Activated gamma-delta T cell (primary cell): ENCODE results near the gene IL37.

ENCODE experiments used
- DNase-seq: peaks from one replicate; lab custom pipeline; 2025; lab: John Stamatoyannopoulos, UW
- total RNA-seq, 2 donors: gene quantifications; one replicate each; lab custom pipeline; 2026; lab: John Stamatoyannopoulos, UW

The IL37 gene, protein sequence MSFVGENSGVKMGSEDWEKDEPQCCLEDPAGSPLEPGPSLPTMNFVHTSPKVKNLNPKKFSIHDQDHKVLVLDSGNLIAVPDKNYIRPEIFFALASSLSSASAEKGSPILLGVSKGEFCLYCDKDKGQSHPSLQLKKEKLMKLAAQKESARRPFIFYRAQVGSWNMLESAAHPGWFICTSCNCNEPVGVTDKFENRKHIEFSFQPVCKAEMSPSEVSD
- total RNA-seq, result 0 reads per million in 2 donors

DNA sequence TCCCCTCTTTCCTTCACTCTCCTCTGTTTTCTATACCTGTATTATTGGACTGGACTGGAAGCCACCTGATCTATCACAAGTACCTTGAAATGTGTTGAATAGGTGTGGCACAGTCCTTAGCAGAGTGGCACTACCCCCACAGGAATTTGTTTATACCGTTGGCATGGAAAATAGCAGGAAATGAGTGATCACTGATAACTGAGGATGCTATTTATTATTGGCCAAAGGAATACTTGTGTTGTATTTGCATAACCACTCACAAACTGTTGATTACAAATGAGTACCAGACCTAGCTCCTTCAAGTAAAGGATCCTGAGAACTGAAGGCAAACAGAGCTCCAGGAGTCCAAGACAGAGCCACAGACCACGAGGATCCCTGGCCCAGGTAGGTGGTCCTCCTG, at the start of gene IL37:
Gene IL37 (plus strand): TSS at position 301 of the 400 bp plus-strand sequence. CDS start 1,848 bp downstream, outside the sequence.
- DNase-seq, result no peak

DNA sequence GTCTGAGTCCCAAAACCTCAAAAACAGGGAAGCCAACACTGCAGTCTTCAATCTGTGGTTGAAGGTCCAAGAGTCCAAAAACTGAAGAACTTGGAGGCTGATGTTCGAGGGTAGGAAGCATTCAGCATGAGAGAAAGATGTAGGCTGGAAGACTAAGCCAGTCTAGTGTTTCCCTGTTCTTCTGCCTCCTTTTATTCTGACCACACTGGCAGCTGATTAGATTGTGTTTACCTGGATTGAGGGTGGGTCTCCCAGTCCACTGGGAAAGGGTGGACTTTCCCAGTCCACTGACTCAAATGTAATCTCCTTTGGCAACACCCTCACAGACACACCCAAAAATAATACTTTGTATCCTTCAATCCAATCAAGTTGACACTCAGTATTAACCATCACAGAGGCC, 46.9 kb upstream of the IL37 start:
- DNase-seq, result no peak

DNA sequence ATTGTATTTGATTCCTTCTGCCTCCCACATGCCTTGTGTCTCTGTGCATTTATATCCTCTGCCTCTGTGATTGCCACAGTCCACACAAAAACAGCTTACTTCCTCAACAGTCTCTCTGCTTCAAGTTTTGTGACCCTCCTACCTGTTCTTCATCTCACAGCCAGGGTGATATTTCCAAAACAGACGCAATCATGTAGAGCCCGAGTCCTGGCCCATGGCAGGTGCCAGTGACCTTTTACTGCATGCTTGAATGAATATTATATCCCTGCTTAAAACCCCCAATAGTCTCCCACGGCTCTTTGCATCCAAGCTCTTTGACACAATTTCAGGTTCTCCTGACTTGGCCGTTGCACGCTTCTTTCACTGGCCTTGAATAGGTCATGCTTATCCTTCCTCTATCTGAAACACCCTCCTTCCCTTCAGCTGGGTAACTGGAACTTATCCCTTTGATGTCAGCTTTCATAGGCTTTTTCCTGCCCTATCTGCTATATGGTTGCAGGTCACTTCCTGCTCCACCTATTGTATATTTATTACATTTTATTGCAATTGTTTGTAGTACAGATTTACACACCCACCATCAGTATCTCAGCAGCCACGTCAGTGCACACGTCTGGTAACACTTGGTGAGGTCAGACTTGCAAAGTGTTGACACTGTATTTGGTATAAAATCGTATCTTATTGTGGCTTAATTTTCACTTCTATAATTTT, 44.7 kb upstream of the IL37 start:
- no peak for DNase-seq

DNA sequence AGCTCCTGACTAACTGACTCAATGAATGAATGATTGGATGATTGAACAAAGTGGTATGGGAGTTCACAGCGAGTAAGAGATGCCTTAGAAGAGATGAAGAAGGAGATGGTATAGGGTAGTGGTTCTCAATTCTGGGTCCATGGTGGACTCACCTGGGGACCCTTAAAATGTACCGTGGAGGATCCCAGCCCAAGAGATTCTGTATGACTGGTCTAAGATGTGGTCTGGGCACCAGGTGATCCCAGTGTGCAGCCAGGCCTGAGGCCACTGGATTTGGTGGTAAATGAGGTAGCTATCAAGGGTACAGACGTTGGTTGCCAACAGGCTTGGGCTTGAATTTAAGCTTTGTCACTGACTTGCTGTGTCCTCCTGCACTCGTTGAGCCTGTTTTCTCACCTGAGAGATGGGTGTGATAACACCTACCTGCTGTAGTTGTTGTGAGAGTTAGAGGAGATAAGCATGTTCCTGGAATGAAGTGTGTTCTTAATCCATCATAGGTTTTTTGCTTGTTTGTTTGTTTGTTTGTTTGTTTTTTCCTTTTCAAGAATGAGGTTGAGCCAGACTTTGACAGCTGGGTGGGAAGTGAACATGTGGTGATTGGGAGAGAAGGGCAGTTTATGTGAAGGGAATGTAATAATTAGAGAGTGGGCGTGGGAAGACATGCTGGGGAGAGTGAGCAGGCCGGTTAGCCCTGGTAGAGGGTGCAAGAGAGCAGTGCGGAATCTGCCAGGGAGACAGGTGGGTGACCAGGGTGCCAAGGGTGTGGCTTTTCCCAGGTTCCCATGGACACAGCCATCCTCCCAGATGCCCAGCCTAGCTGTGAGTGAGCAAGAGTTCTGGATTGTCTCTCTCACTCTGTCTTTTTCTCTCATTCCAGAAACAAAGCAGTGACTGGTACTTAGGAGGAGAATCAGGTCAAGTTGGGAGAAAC, 43.0 kb upstream of the IL37 start:
- no peak for DNase-seq

DNA sequence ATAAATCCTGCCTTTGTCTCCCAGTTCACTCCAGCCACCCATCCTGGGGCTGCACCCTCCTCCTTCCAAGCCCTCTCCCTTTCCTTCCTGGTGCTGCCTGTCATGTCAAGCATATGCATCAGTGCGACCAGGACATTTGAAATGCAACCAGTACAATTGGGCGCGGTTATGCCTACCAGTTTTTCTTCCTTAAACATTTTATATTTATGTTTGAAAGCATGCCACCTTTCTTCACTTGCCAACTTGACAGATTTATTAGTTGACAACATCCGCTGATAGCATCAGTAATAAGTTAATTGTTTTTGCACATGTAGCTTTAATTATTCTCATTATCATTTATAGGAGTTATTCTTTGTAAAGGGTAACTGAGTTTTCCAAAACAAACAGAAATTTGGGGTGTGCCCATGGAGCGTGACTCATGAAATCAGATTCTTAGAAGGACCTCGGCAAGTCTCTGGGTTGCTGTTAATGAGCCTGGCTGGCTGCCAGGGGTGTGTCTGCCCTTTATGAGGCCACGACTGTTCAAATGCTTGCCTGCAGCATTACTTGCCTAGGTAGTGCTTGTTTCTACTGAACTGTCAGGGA, 41.6 kb upstream of the IL37 start:
- DNase-seq, result no peak

DNA sequence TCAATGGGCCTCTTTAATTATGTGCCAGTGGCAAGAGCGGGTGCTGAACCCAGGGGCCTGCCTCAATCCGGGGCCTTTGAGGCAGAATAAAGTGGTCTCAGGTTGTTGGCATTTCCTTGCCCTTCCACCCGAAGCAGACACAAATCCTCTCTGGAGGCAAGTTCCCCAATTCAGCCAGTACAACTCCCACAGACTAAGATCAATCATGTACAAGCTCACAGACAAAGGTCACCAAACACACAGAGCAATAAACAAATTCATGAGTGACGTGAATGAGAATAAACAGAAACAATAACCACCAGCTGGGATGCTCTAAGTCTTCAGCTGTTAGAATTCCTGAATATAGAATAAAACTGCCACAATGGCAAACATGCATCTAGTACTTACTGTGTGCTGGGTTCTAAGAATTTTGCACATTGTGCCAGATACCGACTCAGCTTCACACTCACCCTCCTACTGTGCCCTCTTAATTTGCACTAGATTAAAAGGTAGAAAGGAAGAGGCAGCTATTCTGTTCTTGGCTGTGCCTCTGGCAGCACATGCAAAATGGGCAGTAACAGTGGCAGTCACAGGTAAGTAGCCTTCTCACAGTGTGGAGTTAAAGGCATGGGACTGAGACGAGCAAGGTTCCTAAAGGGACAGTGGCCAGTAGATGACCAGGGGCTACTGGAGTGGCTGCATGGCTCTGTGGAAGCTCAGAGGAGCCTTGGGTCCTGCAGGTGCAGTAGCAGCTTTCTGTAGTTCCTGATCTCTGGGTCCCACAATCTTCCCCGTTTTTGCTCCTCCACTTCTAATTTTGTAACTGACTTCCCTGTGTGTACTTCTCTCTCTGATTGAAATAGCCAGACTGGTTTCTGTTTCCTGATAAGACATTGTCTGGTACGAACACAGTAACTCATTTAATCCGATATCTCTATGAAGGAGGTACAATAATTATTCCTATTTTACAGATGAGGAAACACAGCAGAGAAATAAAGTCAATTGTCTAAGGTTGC, 39.8 kb upstream of the IL37 start:
- no peak for DNase-seq

DNA sequence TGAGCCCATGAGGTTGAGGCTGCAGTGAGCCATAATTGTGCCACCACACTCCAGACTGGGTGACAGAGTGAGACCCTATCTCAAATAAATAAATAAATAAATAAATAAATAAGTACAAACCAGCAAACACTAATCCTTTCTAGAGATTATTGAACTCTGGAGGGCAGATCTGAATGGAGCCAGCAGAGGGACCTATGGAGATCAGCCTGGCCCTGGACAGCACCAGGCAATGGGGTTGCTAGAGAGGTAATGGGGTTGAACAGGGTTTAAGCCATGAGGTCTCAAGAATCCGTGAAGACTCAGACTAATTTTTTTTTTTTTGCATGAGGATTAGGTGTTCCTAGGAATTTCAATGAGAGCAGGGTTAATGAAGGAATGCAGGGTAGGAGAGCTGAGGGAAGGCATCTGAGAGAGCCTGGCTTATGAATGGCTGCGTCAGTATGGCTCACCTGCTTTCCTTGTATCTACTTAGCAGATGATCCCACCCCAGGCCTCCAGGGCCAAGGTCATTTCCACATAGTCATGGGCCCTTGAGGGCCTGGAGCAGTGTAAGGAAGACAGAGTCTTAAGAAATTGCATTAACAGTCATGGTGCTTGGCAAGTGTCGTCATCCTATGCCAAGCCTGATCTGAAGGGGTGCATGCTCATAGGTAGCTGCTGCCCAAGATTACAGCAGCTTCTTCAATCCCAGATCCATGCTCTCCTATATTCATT, 34.6 kb upstream of the IL37 start:
- DNase-seq, result no peak

DNA sequence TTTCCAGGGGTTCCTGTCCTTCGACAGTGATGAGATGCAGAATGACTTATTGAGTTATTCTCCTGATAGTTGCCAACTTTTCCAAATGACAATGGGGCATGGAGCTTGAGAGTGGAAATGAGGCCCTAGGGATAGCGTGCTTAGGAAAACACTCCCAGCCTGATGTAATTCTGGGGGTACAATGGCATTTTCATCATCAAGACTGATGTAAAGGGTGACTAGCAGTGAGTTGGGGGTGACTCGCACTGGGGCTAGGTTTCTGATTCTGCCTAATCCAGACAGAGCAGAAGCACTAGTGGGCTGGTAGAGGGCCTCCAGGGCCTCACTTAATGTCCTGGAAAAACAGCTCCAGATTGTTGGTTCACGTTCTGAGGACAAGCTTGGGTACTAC, 34.0 kb upstream of the IL37 start:
- no peak for DNase-seq

DNA sequence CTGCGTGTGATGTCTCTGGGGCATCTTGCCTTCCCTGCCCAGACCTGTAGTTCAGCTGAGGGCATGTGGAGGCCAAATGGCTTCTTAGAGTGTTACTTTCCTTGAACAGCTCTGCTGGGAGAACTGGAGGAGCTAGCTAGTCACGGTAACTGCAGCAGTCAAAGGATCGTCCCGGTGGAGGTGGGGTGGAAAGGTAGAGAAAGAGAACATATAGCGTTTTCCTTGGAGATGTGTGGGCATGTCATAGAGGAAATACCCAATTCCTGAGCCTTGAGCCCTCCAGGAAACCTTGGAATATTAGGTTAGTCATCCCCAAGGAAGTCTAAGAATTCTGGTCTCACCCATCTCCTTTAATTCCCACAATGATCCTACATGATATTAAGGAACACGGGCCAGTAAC, 33.5 kb upstream of the IL37 start:
- no peak for DNase-seq

DNA sequence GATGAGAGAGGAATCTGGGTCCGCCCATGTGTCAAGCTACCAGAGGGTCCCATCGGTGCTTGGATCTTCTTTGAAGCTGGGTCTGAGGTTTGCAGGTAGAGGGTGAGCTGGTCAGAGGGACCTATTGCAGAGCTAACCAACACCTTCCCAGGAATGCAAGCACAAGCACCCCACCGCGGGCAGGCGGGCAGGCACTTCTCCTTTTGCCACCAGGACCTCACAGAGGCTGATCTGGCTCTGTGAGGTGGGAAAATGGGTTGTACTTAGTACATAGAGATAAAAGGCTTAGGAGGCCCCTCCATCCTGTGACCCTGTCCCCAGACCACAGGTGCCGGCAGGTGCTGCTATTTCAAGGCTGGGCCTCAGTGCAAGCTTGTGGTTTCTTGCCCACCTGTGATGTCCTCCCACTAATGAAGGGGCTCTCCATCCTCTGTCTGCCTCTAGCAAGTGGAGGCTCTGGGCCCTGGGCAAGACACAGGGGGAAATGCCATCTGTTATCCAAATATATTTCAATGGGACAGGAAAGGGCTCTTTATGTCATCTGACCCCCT, 31.4 kb upstream of the IL37 start:
- DNase-seq, result no peak

DNA sequence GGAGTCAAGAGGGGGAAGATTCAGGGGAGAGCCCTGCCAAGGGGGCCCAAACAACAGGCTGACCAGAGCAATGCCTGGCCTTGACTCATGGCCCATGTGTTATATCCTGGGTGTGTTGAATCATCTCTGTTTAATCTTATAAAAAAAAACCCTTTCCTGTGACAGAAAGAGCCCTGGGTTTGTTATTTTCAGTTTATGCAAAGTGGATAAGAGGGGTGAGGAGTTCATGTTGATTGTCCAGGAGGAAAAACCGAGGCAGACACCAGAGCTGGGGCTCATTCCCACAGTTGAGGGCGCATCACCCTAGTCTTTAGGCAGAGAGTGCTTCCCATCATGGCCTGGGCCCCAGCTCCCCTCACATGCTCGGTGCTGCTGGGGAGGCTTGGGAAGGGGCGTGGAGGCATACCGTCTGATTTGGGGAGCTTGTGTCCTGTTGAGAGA, 30.9 kb upstream of the IL37 start:
- no peak for DNase-seq

DNA sequence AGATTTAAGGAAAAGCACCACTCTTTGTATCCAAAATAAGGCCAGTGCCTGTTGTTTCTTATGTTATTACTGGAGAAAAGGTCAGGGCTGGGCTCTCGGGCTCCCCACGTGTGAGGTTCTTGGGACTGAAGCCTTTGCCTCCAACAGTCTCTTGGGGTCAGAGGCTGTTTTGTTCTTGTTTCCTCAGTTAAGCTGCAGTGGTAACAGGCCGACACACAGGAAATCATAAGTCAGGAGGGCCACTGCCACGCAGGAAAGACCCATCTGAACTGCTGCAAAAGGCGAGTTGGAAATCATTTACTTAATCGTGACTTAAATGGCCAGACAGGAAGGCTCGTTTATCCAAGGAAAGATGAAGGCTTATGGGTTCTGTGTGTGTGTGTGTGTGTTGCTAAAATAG, 30.3 kb upstream of the IL37 start:
- DNase-seq, result no peak

DNA sequence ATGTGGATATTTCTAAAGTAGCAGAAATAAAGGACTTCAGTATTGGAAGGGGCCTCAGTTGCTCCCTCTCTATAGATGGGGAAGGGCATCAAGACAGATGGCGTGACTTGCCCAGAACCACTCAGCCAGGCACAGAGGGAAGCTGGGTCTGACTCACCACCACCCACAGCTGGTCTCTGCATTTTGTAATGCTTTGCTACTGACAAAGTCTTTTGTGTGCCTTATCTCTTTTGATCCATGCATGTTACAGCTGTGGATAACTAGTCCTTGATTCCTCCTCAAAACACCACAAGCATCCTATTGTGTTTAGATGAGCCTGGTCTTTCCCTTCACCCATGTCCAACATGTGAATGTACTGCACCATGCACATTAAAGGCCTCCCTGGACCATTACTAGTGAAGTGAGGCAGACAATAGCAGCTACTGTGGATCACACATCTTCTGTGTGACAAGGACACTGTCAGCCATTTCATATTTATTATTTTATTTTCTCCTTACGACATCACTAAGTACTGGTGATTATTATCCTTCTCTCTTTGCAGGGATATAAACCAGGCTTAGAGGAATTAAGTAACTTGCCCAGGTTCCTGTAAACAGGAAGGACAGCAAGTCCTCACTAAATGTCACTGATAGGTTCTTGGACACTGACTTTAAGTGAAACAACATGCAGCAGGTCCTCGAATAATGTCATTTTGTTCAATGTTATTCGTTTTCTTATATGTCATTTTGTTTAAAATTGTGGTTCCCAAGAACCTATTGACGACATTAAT, 29.6 kb upstream of the IL37 start:
- no peak for DNase-seq

DNA sequence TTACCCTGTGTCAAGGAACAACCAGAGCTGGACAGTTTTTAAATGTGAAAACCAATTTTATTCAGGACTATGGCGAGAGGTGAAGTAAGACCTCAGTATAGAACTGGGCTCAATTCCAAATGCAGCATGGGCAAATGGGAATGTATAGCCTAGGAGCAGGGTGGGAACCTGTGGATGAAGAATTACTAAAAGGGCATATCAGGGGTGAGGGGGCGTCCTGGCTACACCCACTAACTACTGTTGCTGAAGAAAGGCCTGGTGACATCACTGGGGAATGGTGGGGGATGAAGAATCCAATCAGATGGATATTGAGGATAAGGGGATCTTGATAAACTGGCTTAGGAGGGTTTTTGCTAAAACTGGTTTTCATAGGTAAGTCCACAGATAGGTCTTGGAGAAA, 27.3 kb upstream of the IL37 start:
- DNase-seq, result no peak

DNA sequence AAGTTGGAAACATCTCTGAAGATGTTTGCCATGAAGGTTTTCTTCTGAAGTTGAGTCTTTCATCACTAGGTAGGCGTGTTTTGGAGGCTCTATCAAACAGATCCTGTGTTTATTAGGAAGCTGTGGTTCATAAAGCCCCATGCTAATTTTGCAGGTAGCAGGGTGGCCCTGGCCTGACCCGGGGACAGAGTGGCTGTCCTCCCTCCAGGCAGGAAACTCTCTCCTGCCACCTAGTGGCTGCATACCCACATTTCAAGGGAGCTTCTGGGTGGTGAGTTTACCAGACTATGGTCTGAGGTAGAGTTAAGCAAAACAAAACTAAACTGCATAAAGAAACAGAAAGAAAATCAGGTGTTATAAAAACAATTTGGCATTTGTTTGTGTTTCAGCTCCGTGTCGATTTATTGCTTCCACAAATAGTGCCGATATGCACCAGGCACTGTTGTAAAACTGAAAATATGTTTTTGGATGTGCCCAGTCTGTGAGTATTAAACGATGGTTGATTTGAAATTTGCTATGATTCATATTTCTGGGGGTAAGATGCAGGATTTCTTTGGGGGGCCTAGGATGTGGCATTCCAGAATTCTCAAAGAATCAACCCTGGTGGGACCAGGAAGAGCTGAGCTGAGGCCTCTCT, 26.0 kb upstream of the IL37 start:
- no peak for DNase-seq

DNA sequence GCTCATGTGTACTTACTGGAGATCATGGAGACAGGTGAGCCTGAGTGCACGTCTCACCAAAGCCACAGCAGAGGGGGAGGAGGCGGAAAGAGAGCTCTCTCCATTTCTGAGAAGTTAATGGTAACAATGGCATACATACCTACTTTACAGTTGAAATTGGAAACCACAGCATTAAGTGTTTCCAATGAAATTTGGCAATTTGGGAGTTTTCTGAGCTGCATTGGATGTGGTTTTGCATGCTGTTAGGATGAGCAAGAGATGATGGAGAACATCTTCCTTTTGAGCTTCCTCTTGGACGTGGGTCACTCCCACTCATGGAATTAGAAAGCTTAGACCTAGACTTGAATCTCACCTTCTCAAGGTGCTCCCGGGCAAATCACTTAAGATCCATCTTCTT, 25.5 kb upstream of the IL37 start:
- no peak for DNase-seq

DNA sequence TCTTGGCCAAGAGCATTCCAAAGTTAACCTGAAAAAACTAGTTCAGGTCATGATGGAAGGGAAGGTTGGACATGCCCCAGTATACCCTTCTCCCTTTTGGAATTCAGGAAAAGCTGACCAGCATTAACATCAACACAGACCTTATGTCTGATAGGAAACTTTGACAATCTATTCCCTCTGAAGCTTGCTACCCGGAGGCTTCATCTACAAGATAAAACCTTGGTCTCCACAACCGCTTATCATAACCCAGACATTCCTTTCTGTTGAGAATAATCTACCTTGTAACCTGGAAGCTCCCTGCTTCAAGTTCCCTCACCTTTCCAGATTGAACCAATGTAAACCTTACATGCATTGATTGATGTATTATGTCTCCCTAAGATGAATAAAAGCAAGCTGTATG, 24.7 kb upstream of the IL37 start:
- no peak for DNase-seq

DNA sequence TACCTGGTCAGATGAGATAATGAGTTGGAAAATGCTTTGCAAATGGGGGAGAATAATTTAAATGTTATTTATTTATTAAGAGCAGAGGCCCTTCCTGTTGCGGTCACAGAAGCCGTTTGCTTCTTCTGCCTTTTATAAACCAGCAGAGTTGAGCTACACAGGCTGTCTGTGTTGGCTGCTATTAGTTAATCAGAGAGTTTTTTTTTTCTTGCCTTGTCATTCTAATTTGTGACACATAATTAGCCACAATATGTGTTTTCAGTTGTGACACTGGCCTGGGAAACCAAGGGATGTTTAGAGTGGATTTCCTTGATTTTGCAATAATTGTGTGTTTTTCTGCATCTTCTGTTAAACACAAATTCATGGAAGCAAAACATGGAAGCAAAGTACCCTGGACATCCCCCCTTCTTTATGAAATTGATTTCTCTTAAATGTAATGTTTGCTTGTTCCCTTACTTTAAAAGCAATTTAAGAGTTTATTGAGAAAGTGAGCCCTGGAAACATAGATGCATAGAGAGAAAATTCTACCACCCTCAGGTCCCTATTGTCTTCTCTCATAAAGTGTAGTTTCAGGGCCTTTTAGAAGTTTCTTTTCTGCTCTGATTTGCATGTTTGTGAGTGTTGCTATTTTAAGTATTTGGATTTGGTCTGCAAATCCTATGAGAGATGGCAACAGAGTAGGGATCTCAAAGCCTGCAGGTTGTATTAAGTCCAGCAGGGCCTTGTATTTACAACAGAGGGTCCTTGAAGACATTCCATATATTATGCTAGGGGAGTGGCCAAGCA, 22.8 kb upstream of the IL37 start:
- no peak for DNase-seq
